ENCODE data around the gene CLK2. TPM values are rescaled to one million over a fixed set of nuclear protein-coding genes. Genes with fewer than 3 reads are reported as not detected.

The CLK2 gene
- total and polyA plus RNA-seq, 2 donors (not counting 3 experiments of a cell fraction or from before 2014, with no cell fraction given), result 69.1 to 80.9 TPM

GRCh38 chr1:155254714-155255242, 18.5 kb downstream of the CLK2 start:
- Histone ChIP-seq H3K4me2 (ENCODE audit: insufficient read depth, low read length) (peak overlapping the region; percentile 76), H2AFZ (ENCODE audit: low read depth, low read length) (peak overlapping the region; percentile 80), H3K36me3 (ENCODE audit: control insufficient read depth in 2 of 2, extremely low read depth in 1 of 2, insufficient read depth in 2 of 2, low read length in 2 of 2) (peaks cover 3 to 9% of the 10 kb centered on the region in 2 experiments), H3K4me1 (ENCODE audit: control insufficient read depth, extremely low read depth, insufficient read depth, low read length) (peaks cover 29% of the 10 kb centered on the region), H3K27me3 (ENCODE audit: control insufficient read depth in 2 of 2, insufficient read depth in 2 of 2, low read length in 2 of 2) (no peaks in the 10 kb centered on the region), H3K9ac (replicated peaks; ENCODE audit: extremely low read depth, insufficient read depth, low read length) (peak overlapping the region; percentile 77), H3K9me1 (replicated peaks; ENCODE audit: control insufficient read depth, extremely low read depth, insufficient read depth, low read length) (no peaks in the 10 kb centered on the region), H3K9me3 (replicated peaks; ENCODE audit: control insufficient read depth, insufficient read depth, low read length) (no peaks in the 10 kb centered on the region), H3K27ac (ENCODE audit: insufficient read depth, low read depth, low read length) (peak overlapping the region; percentile 19), H4K20me1 (replicated peaks; ENCODE audit: control insufficient read depth, extremely low read depth, insufficient read depth, low read length) (no peaks in the 10 kb centered on the region), H3K79me2 (ENCODE audit: control insufficient read depth, insufficient read depth, low read length) (peaks cover 9% of the 10 kb centered on the region), H3K4me3 (replicated peaks in 1 of 3; ENCODE audit: insufficient read depth in 1 of 3, low read depth in 1 of 3, low read length in 3 of 3) (peak overlapping the region; percentile 29 to 77 (median 57))
- intact Hi-C loops (cut with micrococcal nuclease) (loop anchor here (2.0 to 10.0 kb wide), 2 partner anchors 18 to 310 kb away; partner anchors contain the start of genes ASH1L and CLK2), dilution Hi-C loops (cut with MboI; ENCODE audit: extremely low pct_ligation_motif_present, low sequenced_read_pairs) (no loop called here)
- CTCF ChIA-PET, result no interaction called here
- TF ChIP-seq EZH2 (IDR thresholded peaks at IDR 0.05; ENCODE audit: borderline replicate concordance, low read depth, low read length, severe bottlenecking), result no peak
- TF ChIP-seq CTCF (IDR thresholded peaks at IDR 0.05; ENCODE audit: extremely low read depth in 1 of 2, insufficient read depth in 1 of 2, low read depth in 1 of 2, low read length in 2 of 2), result peak in 1 of 2 donors; percentile 6
- FAIRE-seq (peak; percentile 42), DNase-seq (ENCODE audit: low read depth, low spot score) (peak; percentile 31)
- POLR2A ChIA-PET, result interaction anchor here (0.5 kb wide), 1 partner anchor 69 kb away, joined by 4 read pairs; no protein-coding TSS in a partner anchor
- TSS peak; percentile 40 for BruUV-seq (replicated peaks)

- FAIRE-seq, result peak; percentile 42
- Histone ChIP-seq H3K4me1 (ENCODE audit: control insufficient read depth, extremely low read depth, insufficient read depth, low read length) (peaks cover 29% of the 10 kb centered on the region), H4K20me1 (replicated peaks; ENCODE audit: control insufficient read depth, extremely low read depth, insufficient read depth, low read length) (no peaks in the 10 kb centered on the region), H3K9me3 (replicated peaks; ENCODE audit: control insufficient read depth, insufficient read depth, low read length) (no peaks in the 10 kb centered on the region), H3K36me3 (ENCODE audit: control insufficient read depth in 2 of 2, extremely low read depth in 1 of 2, insufficient read depth in 2 of 2, low read length in 2 of 2) (peaks cover 3 to 8% of the 10 kb centered on the region in 2 experiments), H3K27ac (ENCODE audit: insufficient read depth, low read depth, low read length) (no peak overlapping the region), H3K9me1 (replicated peaks; ENCODE audit: control insufficient read depth, extremely low read depth, insufficient read depth, low read length) (no peaks in the 10 kb centered on the region), H2AFZ (ENCODE audit: low read depth, low read length) (peak overlapping the region; percentile 80), H3K4me3 (replicated peaks in 1 of 3; ENCODE audit: insufficient read depth in 1 of 3, low read depth in 1 of 3, low read length in 3 of 3) (peak overlapping the region; percentile 29 to 77 (median 57)), H3K27me3 (ENCODE audit: control insufficient read depth in 2 of 2, insufficient read depth in 2 of 2, low read length in 2 of 2) (no peaks in the 10 kb centered on the region), H3K4me2 (ENCODE audit: insufficient read depth, low read length) (peak overlapping the region; percentile 76), H3K9ac (replicated peaks; ENCODE audit: extremely low read depth, insufficient read depth, low read length) (peak overlapping the region; percentile 77), H3K79me2 (ENCODE audit: control insufficient read depth, insufficient read depth, low read length) (peaks cover 9% of the 10 kb centered on the region)
- TF ChIP-seq EZH2 (IDR thresholded peaks at IDR 0.05; ENCODE audit: borderline replicate concordance, low read depth, low read length, severe bottlenecking) (no peak), GATA2 (IDR thresholded peaks at IDR 0.05; ENCODE audit: insufficient read depth, insufficient read length, low read depth, low read length) (no peak), JUN (IDR thresholded peaks at IDR 0.05; ENCODE audit: borderline replicate concordance, insufficient read depth, insufficient read length, low read depth) (no peak), POLR2AphosphoS5 (IDR thresholded peaks at IDR 0.05; ENCODE audit: insufficient read depth, low read depth, low read length) (no peak), MYC (IDR thresholded peaks at IDR 0.05; ENCODE audit: low read depth, low read length) (no peak), CTCF (IDR thresholded peaks at IDR 0.05; ENCODE audit: extremely low read depth in 1 of 2, insufficient read depth in 1 of 2, low read depth in 1 of 2, low read length in 2 of 2) (no peak), FOS (IDR thresholded peaks at IDR 0.05; ENCODE audit: borderline replicate concordance, insufficient read depth, low read length) (no peak), POLR2A (IDR thresholded peaks at IDR 0.05; ENCODE audit: low read depth, low read length) (no peak), MAX (IDR thresholded peaks at IDR 0.05; ENCODE audit: insufficient read depth, insufficient read length) (no peak)
- no peak for DNase-seq (ENCODE audit: low read depth, low spot score)
- no TSS peak for BruUV-seq (replicated peaks)
- ChIA-PET CTCF (no interaction called here), POLR2A (no interaction called here)
- intact Hi-C loops (cut with micrococcal nuclease) (loop anchor here (2.0 to 10.0 kb wide), 2 partner anchors 19 to 311 kb away; partner anchors contain the start of genes ASH1L and CLK2), dilution Hi-C loops (cut with MboI; ENCODE audit: extremely low pct_ligation_motif_present, low sequenced_read_pairs) (no loop called here)
Observed at GRCh38 chr1:155254228-155254713, 19.0 kb downstream of the CLK2 start.

Measured in endothelial cell of umbilical vein (primary cell).